CD4-positive, alpha-beta T cell treated with Interleukin-1 beta for 1 hour (primary cell): Measurements from ENCODE around the gene PNMA6F.
"Not testable (repeated sequence)": the region's sequence is repeated elsewhere in the genome, so short reads cannot be mapped to it uniquely, and the experiment has no call there.

ENCODE experiments used
- DNase-seq, 2 donors: peaks; one replicate each; pipeline ENCODE4 v3.0.0-alpha.2; 2020 to 2022

The PNMA6F gene

DNA sequence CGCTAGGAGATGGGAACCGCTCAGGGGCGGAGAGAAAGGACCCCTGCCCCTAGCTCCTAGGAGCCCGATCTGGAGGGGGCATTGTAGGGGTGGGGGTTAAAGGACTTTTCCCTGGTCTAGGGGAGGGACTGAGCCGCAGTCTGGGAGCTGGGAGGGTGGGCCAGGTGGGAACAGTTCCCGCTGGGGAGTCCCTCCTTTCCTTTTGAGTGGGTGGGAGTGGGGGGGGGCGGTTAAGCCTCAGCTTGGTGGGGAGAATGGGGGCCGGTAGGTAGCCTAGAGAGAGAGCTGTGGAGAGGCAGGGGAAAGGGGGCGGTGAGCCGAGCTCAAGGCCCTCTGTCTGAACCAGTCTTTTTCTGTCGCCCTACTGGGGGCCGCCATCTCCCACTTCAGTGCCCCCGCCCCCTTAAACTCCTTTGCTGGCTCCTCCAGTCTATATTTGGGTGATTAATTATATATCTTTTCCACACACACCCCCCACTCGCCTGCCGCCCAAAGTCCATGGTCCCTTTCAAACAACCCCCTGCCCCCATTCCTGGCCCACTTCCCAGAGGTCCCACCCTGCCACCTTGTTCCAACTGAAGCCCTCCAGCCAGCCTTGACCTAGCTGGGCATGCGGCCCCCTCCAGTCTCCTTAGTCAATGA, 13.2 kb upstream of the PNMA6F start:
- no peak for DNase-seq

DNA sequence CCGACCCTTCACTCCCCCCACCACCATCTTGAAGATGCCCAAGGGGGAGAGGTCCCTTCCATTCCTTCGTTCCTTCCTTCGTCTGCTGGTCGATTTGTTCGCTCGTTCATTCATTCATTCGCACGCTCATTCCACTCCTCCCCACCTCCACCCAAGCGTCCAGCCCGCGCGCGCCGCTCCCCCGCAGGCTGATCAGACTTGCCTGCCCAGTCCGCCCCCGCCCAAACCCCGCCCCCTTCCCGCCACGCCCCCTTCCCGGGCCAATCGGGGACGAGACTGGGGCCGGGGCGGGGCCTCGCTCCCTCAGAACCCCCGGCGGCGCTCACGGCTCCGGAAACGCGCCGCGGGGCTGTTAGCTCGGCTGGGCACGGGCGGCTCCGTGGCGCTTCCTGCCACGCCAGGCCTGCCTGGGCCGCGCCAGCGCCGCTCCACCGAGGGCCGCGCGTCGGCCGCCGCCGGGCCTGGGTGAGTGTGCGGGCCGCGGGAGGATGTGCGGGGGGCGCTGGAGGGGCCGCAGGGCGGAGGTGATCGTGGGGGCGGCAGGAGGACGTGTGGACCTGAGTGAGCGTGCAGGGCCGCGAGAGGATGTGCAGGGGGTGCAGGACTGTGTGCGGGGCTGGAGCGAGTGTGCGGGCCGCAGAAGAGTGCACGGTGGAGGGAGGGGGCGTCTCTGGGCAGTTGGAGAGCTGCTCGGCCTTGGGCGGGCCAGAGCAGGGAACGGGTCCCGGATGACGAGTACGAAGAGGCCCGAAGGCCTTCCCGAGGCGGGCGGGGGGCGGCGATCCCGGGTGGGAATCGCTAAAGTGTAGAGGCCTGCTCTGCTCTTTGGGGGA, 12.5 kb upstream of the PNMA6F start, which contains the start of gene ZNF275:
Gene ZNF275 (plus strand): TSS at position 333 of the 833 bp plus-strand sequence. CDS start 2,527 bp downstream, outside the sequence.
- peak; percentile 84 to 85 for DNase-seq

- DNase-seq: no peak
These were observed 11.7 kb upstream of the PNMA6F start for GRCh38 chrX:153333266-153333665.

DNA sequence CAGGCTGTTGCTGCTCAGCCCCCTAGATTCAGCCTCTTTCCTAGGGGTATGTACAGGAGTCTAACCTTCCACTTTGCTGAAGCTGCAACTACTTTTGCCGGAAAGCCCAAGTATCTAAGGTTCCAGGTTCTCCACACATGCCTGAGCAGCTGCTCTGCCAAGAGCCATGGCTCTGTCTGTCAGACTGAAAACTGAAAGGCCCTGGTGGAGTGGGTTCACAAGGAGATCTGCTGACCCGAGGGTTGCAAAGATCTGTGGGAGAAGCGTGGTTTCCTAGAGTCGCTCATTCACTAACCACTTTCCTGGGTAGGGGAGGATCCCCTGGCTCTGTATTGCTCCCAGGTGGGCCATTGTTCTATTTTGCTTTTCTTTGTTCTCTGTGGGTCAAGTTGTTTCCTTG, 6.0 kb upstream of the PNMA6F start:
- DNase-seq: no peak

DNA sequence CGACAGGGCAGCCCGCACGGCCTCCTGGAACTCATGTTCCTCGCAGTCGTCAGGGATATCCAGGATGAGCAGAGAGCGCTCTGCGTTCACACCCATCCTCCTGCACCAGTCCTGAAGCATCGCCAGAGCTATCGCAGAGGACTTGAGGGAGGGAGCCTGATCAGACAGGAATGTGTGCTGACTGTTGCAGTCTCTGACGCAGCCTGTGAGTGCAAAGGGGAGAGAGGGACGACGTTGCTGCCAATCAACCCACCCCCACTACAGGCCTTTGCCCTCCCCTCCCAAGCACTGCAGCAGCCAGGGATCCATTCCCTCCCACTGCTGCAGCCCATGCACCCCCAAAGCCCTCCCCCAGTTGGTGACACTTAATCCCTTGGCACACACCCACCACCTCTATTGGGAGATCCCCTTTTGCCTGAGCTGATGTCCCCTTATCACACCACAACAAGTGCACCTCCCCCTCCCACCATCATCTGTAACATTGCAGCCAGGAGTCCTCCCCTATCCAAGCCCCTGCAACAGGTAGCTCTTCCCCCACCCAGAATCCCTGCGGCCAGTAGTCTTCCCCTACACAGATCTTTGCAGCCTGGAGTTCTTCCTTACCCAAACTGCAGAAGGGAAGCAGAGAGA, 897 bp downstream of the PNMA6F start:
- DNase-seq: no peak

DNA sequence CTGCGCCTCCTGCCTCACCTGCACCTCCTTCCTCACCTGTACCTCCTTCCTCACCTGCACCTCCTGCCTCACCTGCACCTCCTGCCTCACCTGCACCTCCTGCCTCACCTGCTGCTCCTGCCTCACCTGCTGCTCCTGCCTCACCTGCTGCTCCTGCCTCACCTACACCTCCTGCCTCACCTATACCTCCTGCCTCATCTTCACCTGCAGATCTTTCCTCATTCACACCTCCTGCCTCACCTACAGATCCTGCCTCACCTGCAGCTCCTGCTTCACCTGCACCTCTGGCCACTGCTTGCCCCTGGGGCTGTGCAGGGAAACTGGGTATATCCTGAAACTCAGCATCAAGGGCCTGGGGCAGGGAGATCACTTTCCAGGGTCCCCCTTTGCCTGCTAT, 1.5 kb downstream of the PNMA6F start:
- DNase-seq: not testable (repeated sequence)

DNA sequence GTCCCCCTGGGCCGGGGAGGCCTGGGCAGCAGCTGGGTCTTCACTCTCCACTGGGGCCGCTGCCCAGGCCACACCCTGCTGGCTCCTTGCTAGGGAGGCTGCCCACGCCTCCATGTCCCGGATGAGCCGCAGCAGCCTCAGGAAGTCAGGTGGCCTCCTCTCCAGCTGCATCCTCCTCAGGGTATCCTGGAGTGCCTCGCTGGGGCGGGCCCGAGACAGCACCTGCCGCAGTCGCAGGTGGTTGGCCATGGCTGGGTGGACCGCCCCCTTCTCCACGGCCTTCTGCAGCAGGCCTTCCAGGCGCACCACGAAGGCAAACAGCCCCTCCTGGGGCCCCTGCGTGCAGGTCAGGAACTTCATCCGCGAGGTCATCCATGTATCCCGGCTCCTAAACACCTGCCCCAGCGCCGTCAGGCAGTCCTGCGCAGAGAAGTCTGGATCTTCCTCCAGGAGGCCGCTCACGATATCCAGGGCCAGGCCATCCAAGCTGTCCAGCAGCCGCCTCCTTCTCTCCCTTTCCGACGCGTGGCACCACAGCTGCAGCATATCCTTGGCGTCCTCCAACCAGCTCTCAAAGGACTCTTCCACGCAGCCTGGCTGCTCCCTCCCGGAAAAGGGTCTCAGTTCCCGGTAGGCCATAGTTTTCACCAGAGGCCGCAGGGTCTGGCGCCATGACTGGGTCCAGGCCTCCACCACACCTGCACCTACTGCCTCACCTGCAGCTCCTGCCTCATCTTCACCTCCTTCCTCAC, 2.1 kb downstream of the PNMA6F start:
- DNase-seq: no peak

DNA sequence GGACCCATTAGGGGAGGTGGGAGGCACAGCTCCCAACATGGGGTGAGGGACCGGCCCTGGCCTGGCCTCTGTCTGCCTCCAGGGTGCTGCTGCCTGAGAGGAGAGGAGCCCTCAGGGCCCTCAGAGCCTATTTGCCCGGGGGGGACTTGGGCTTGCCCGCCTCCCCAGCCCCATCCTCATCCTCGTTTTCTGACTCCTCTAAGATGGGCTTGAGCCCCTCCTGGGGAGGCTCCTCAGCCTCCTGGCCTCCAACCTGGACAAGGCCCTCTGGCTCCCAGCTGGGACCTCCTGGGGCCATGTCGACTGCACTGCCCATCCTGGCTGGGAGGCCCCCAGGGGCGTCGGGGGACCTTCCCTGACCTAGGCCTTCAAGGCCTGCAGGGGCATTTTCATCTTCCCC, 2.8 kb downstream of the PNMA6F start:
- no peak for DNase-seq

DNA sequence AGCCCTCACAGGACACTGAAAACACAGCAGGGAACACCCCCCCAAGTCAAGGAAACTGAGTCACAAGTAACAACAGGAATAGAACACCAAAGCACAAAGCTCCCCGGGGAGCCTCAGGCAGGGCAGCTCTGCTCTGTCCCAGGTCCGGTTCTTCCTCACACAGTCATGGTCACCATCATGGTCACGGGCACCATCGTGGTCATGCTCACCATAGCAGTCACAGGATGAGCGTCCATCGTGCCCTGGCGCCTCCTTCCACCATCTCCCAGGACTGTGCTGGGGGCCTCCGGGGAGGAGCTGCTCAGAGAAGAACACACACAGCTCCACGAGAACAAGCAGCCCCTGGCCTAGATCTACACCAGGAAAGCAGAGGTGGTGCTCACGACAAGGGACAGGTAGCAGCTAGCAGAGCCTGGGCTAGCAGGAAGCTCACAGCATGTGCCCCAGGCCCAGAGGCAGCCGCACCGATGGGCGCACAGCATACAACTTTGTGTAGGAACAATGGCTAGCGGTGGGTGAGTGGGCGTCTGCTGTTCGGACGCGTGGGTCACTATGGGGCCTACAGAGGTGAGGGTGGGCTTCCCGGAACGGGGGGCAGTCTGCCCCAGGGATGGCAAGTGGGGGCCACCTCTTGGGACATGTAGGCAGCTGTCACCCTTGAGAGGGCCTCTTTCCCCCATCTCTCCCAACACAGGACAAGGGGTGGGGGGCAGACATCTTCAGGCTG, 3.4 kb downstream of the PNMA6F start:
- no peak for DNase-seq

GRCh38 chrX:153317306-153317705, 4.3 kb downstream of the PNMA6F start:
- DNase-seq: no peak

GRCh38 chrX:153312842-153313241, 8.7 kb downstream of the PNMA6F start:
- no peak for DNase-seq

- DNase-seq: no peak
These were observed 9.5 kb downstream of the PNMA6F start for GRCh38 chrX:153312041-153312440.

DNA sequence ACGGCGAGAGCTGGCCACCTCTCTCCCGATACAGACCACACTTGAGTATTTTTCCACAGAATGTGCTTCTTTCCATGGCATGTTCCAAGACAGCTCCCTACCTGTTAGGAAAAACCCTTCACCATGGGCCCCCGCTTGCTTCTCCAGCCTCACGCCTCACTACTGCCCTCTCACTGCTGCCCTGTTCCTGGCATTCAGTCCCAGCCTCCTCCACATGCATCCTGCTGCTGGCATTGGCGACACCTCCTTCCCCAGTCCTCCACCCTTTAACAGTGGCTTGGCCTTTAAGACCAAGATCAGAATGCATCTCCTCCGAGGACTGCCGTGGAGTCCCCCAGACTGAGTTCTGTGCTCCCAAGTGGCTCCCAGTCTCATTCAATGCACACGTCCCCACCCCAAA, 10.7 kb downstream of the PNMA6F start:
- DNase-seq: no peak

DNA sequence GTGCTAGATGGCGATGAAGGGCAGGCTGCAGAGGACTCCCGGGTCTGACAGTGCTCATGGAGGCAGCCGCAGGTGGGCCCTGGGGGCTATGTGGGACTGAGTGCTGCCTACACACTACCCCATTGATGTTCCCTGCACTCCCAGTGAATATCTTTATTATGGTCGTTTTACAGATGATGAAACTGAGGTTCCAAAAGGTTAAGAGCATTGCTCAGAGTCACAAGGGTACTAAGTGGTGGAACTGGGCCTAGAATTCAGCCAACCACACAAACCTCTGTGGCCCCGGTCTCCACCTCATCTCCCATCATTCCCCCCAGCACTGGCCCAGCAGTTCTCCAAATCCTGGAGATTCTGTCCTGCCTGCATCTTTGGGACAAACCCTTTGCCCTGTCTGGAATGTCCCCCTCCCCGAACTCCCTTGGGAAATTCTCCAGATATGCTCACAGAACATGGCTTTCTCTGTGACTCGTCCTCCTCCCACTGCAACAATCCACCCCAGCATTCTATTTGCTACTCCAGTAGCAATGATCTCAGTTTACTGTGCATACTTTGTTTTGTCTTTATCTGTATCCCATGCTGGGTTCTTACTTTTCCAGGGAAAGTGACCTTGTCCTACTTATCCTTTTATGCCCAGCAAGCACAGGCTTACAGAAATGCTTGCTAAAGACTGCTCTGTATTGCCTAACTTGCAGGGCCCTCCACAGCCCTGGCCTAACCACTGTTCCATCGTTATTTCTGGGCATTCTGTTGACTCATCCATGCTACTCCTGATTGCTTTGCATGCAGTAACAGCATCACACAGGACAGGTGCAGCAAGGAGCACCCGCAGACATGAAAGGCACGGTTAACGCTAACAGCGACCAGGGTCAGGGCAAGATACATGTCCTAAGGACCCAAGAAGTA, 14.0 kb downstream of the PNMA6F start:
- no peak for DNase-seq

- DNase-seq: no peak
These were observed 14.9 kb downstream of the PNMA6F start for GRCh38 chrX:153306527-153307115.

DNA sequence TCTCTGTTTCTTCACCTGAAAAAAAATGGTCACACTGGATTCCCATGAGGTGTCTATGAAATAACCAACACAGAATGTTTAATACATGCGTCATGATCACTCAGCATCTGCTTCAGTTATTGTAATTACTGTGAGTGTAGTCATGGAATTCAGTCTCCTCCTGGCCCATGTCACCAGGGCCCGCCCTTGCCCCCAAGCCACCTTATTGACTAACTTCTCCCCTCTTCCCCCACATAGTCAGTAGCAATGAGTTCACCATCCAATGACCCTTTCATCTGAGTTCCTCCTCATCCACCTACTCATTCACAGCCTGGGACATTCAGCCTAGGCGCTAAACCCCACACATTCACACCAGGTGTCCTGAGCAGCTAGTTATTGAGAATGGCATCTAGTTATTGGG, 15.6 kb downstream of the PNMA6F start:
- DNase-seq: no peak

GRCh38 chrX:153304988-153305736, 16.4 kb downstream of the PNMA6F start:
- DNase-seq: no peak

DNA sequence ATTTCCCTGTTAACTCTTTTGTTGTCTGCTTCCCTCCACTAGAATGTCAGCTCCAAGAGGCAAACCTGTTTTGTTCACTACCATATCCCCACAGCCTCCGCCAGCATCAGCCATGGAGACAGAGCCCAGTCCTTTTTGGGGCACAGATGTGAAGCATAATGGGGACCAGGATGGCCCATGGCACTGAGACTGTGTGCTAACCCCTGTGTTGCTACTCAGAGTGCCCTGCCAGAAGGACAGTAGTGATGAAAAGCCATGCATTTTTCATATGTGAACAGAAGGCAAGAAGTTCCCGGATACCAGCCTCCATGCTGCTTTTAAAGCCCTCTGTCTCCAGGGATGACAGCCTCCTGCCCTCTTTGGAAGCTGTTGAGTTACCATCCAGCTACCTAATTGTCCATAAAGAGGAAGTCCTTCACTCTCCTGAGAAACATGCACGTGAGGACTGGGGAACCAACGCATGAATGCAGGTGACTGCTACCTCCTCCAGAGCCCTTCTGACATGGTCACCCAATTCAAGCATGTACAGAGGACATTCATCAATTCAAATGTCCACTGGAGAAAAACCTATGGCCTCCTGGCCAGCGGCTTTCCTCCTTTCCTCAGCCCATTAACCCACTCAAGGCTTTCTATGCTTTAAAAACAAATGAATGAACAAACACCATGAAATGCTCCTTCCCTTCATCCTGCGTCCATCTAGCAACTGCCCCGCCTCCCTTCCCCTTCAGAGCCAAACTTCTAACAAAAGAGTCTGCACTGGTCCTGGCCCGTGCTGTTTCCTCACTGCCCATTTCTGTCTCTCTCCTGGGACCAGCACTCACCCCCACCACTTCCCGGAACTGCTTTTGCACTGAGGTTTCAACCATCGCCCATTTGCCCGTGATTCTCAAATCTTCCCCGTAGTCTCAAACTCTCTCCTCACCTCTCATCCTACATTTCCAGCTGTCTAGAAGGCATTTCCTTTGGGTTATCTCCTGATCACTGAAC, 18.0 kb downstream of the PNMA6F start:
- DNase-seq: no peak

GRCh38 chrX:153302796-153303195, 18.8 kb downstream of the PNMA6F start:
- no peak for DNase-seq
